Neuron (in vitro differentiated cells): ENCODE data around the gene CNGB1.

Source experiments
- H2AFZ ChIP-seq: one replicate; pipeline ENCODE4 v1.6.1; 2013; ENCODE audit warnings: low read depth, mild to moderate bottlenecking, inconsistent platforms, low read length, moderate library complexity
- H3K27me3 ChIP-seq: one replicate; pipeline ENCODE4 v1.6.1; 2013; ENCODE audit warnings: low read length; ENCODE audit not compliant: insufficient read depth
- H3K36me3 ChIP-seq: one replicate; pipeline ENCODE4 v1.6.1; 2013; ENCODE audit warnings: low read length; ENCODE audit not compliant: insufficient read depth
- H3K4me1 ChIP-seq: one replicate; pipeline ENCODE4 v1.6.1; 2013; ENCODE audit warnings: low read length; ENCODE audit not compliant: insufficient read depth
- H3K4me3 ChIP-seq: 2 replicates; pipeline ENCODE4 v1.5.1; 2013; ENCODE audit warnings: mild to moderate bottlenecking, low read length, moderate library complexity
- H3K9me3 ChIP-seq: one replicate; pipeline ENCODE4 v1.6.1; 2013; ENCODE audit warnings: low read length

CNGB1 gene

DNA sequence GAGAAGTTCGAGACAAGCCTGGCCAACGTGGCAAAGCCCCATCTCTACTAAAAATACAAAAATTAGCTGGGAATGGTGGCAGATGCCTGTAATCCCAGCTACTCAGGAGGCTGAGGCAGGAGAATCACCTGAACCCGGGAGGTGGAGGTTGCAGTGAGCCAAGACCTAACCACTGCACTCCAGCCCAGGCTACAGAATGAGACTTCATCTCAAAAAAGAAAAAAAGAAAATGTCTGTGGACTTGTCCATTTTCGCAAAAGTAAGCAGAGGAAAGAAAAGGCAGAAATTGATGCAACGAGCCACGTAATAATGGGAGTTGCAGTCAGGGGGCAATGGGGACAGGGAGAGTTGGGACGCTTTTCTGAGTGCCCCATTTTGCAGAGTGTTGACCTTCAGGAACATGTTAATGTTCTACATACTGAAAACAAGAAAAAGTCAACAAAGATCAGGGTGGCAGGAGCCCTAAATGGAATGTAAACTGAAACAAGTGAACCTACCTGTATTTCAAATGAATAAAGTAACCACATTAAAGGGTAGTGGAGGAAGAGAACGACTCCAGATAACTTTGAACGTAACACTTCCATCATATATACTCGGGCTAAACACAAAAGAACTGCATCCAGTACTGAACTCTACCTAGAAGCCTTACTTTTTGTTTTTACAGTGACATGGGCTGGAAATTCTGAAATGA lies 76.4 kb downstream of the CNGB1 start:
- Histone ChIP-seq H3K36me3 (no peaks in the 10 kb centered on the region), H3K27me3 (peaks cover 32% of the 10 kb centered on the region), H3K4me3 (no peak overlapping the region), H2AFZ (no peak overlapping the region), H3K4me1 (no peaks in the 10 kb centered on the region), H3K9me3 (no peaks in the 10 kb centered on the region)

GRCh38 chr16:57893559-57894389 lies 77.2 kb downstream of the CNGB1 start:
- peaks cover 33% of the 10 kb centered on the region for H3K27me3 ChIP-seq
- H3K4me1 ChIP-seq: no peaks in the 10 kb centered on the region
- no peak overlapping the region for H2AFZ ChIP-seq
- no peaks in the 10 kb centered on the region for H3K9me3 ChIP-seq
- H3K4me3 ChIP-seq: no peak overlapping the region
- no peaks in the 10 kb centered on the region for H3K36me3 ChIP-seq

DNA sequence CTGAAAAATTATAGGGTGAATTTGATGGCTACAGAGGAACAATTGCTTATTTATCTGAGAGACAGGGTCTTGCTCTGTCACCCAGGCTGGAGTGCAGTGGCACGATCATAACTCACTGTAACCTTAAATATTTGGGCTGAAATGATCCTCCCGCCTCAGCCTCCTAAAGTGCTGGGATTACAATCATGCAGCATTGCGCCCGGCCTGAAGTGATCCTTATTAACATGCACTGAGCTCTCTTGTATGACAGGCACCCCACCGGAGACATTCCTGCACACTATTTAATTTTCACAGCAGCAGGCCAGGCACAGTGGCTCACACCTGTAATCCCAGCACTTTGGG lies 77.7 kb downstream of the CNGB1 start:
- H3K4me3 ChIP-seq: no peak overlapping the region
- H3K36me3 ChIP-seq: no peaks in the 10 kb centered on the region
- H3K4me1 ChIP-seq: no peaks in the 10 kb centered on the region
- no peaks in the 10 kb centered on the region for H3K9me3 ChIP-seq
- peaks cover 33% of the 10 kb centered on the region for H3K27me3 ChIP-seq
- H2AFZ ChIP-seq: no peak overlapping the region

GRCh38 chr16:57892447-57893096 lies 78.4 kb downstream of the CNGB1 start:
- Histone ChIP-seq H3K36me3 (no peaks in the 10 kb centered on the region), H3K4me3 (no peak overlapping the region), H3K27me3 (peaks cover 34% of the 10 kb centered on the region), H2AFZ (no peak overlapping the region), H3K9me3 (no peaks in the 10 kb centered on the region), H3K4me1 (no peaks in the 10 kb centered on the region)

DNA sequence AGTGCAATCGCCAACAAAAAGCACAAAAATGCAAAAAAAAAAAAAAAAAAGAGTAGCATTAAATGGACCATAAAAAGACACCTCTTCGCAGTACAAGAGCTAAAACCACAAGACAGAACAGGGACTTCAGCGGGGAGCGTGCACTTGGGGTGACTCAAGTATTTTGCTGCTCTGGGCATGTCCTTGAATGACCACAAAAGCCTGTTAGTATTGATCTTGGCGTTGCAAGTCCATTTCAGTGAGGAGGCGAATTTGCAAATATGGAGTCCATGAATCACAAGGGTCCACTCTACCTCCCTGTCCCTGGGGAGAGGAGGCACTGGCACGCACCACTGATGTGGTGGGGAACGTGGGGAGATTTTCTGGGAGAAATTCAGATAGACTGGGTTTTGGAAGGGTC lies 78.9 kb downstream of the CNGB1 start:
- H3K4me3 ChIP-seq: no peak overlapping the region
- no peak overlapping the region for H2AFZ ChIP-seq
- H3K27me3 ChIP-seq: peaks cover 37% of the 10 kb centered on the region
- H3K9me3 ChIP-seq: no peaks in the 10 kb centered on the region
- no peaks in the 10 kb centered on the region for H3K36me3 ChIP-seq
- H3K4me1 ChIP-seq: no peaks in the 10 kb centered on the region

GRCh38 chr16:57890752-57891111 lies 80.2 kb downstream of the CNGB1 start:
- Histone ChIP-seq H3K4me3 (no peak overlapping the region), H3K27me3 (peaks cover 36% of the 10 kb centered on the region), H3K9me3 (no peaks in the 10 kb centered on the region), H3K36me3 (no peaks in the 10 kb centered on the region), H2AFZ (no peak overlapping the region), H3K4me1 (no peaks in the 10 kb centered on the region)

GRCh38 chr16:57889960-57890751 lies 80.8 kb downstream of the CNGB1 start:
- peaks cover 34% of the 10 kb centered on the region for H3K27me3 ChIP-seq
- no peaks in the 10 kb centered on the region for H3K36me3 ChIP-seq
- no peak overlapping the region for H2AFZ ChIP-seq
- H3K4me1 ChIP-seq: no peaks in the 10 kb centered on the region
- H3K4me3 ChIP-seq: no peak overlapping the region
- no peaks in the 10 kb centered on the region for H3K9me3 ChIP-seq

DNA sequence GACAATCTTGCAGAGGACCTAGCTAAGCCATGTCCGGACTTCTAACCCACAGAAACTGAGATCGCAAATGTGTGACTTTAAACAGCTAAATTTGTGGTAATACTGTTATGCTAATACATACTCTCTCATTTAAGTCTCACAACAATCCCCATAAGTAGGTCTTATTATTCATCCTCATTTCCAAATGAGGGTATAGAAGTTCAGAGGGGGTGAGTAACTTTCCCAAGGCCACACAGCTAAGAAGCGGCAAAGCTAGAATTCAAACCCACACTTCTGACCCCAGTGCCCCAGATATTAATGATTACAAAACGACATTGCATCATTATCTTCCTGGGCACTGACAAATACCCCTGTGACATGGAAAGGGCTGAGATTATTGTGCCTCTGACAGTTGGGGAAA lies 81.4 kb downstream of the CNGB1 start:
- Histone ChIP-seq H3K27me3 (peaks cover 29% of the 10 kb centered on the region), H2AFZ (no peak overlapping the region), H3K36me3 (no peaks in the 10 kb centered on the region), H3K4me3 (no peak overlapping the region), H3K4me1 (no peaks in the 10 kb centered on the region), H3K9me3 (no peaks in the 10 kb centered on the region)

DNA sequence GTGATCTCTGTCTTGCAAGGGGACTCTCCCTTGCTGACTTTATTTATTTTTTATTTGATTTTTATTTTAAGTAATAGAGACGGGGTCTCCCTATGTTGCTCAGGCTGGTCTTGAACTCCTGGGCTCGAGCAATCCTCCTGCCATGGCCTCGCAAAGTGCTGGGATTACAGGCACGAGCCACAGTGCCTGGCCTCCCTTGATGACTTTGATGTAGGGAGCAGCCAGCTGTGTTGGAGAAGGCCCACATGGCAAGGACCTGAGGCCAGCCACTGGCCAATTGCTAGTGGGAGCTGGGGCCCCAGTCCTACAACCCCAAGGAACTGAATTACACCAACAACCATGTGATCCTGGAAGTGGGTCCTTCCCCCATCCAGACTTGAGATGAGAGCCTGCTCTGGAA lies 81.8 kb downstream of the CNGB1 start:
- peaks cover 28% of the 10 kb centered on the region for H3K27me3 ChIP-seq
- no peaks in the 10 kb centered on the region for H3K4me1 ChIP-seq
- H3K4me3 ChIP-seq: no peak overlapping the region
- H3K36me3 ChIP-seq: no peaks in the 10 kb centered on the region
- H2AFZ ChIP-seq: no peak overlapping the region
- no peaks in the 10 kb centered on the region for H3K9me3 ChIP-seq

- H3K4me1 ChIP-seq: no peaks in the 10 kb centered on the region
- no peaks in the 10 kb centered on the region for H3K36me3 ChIP-seq
- H3K27me3 ChIP-seq: peaks cover 29% of the 10 kb centered on the region
- no peak overlapping the region for H3K4me3 ChIP-seq
- H2AFZ ChIP-seq: no peak overlapping the region
- no peaks in the 10 kb centered on the region for H3K9me3 ChIP-seq
Measured at GRCh38 chr16:57888128-57888527, 82.8 kb downstream of the CNGB1 start.

- no peak overlapping the region for H3K4me3 ChIP-seq
- H3K27me3 ChIP-seq: peaks cover 26% of the 10 kb centered on the region
- H3K9me3 ChIP-seq: no peaks in the 10 kb centered on the region
- H3K36me3 ChIP-seq: no peaks in the 10 kb centered on the region
- no peak overlapping the region for H2AFZ ChIP-seq
- no peaks in the 10 kb centered on the region for H3K4me1 ChIP-seq
Measured at GRCh38 chr16:57887711-57888110, 83.2 kb downstream of the CNGB1 start.

GRCh38 chr16:57886427-57886826 lies 84.5 kb downstream of the CNGB1 start:
- Histone ChIP-seq H3K27me3 (peaks cover 17% of the 10 kb centered on the region), H3K36me3 (no peaks in the 10 kb centered on the region), H2AFZ (no peak overlapping the region), H3K4me1 (no peaks in the 10 kb centered on the region), H3K4me3 (no peak overlapping the region), H3K9me3 (no peaks in the 10 kb centered on the region)

GRCh38 chr16:57884655-57885133 lies 86.2 kb downstream of the CNGB1 start:
- Histone ChIP-seq H3K9me3 (no peaks in the 10 kb centered on the region), H3K4me1 (no peaks in the 10 kb centered on the region), H3K27me3 (peaks cover 10% of the 10 kb centered on the region), H3K4me3 (no peak overlapping the region), H2AFZ (no peak overlapping the region), H3K36me3 (no peaks in the 10 kb centered on the region)
